ENCODE measurements around the gene ACAD10. TPM values are rescaled to one million over a fixed set of nuclear protein-coding genes. Genes with fewer than 3 reads are reported as not detected.

Gene ACAD10
- total and polyA plus RNA-seq, 3 donors from 2014 or later: 35.2 to 65.7 (median 58.2) TPM

DNA sequence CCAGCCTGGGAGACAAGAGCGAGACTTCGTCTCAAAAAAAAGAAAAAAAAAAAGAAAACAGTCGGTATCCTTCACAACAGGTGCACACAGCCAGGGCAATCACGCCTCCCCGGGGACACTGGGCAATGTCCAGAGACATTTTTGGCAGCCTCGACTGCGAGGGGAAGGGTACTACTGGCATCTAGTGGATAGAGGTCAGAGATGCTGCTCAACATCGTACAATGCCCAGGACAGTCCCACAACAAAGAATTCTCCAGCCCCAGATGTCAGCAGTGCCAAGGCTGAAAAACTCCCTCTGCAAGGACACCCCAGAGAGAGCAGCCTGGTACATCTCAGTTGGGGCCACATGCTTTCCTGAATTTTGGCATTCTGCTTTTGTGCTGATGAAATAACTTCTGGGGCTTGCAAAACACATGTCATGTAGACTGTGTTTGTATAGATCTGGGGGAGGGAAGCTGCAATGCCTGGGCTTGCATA is 102.4 kb downstream of the ACAD10 start:
- H3K4me3 ChIP-seq: no peak overlapping the region
- no peaks in the 10 kb centered on the region for H3K27me3 ChIP-seq
- H3K4me1 ChIP-seq: peaks cover 27% of the 10 kb centered on the region
- H3K27ac ChIP-seq: no peak overlapping the region
- DNase-seq: peak; percentile 58
- intact Hi-C loops (cut with DNase I; ENCODE audit: low total_unique reads): no loop called here
- TF ChIP-seq POLR2A (IDR thresholded peaks at IDR 0.05): no peak
- TF ChIP-seq, protein P1, sequence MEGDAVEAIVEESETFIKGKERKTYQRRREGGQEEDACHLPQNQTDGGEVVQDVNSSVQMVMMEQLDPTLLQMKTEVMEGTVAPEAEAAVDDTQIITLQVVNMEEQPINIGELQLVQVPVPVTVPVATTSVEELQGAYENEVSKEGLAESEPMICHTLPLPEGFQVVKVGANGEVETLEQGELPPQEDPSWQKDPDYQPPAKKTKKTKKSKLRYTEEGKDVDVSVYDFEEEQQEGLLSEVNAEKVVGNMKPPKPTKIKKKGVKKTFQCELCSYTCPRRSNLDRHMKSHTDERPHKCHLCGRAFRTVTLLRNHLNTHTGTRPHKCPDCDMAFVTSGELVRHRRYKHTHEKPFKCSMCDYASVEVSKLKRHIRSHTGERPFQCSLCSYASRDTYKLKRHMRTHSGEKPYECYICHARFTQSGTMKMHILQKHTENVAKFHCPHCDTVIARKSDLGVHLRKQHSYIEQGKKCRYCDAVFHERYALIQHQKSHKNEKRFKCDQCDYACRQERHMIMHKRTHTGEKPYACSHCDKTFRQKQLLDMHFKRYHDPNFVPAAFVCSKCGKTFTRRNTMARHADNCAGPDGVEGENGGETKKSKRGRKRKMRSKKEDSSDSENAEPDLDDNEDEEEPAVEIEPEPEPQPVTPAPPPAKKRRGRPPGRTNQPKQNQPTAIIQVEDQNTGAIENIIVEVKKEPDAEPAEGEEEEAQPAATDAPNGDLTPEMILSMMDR (IDR thresholded peaks at IDR 0.05): no peak
- no peaks in the 10 kb centered on the region for H3K9me3 ChIP-seq
- no peaks in the 10 kb centered on the region for H3K36me3 ChIP-seq (ENCODE audit: low read depth, missing control alignments)
- 48 to 61% methylated on average over 8 of the region's 8 CpGs for WGBS, 2 donors

DNA sequence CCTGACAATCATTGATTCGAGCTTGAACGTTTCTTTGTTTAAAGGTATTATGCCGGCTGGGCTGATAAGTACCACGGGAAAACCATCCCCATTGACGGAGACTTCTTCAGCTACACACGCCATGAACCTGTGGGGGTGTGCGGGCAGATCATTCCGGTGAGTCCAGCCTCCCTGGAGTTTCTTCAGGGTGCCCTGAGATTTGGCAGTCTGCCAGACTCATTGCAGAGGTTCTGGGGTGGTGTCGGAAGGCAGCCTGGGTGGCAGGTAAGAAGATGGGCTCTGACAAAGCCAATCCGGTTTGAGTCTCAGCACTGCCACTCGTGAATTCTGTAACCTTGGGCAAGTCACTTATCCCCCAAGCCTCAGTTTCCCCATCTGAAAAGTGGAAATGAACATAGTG is 103.9 kb downstream of the ACAD10 start:
- TF ChIP-seq, protein P1 (IDR thresholded peaks at IDR 0.05): no peak
- TF ChIP-seq POLR2A (IDR thresholded peaks at IDR 0.05): no peak
- 75 to 80% methylated on average over 10 to 11 of the region's 11 CpGs for WGBS, 2 donors
- Histone ChIP-seq H3K4me3 (no peak overlapping the region), H3K9me3 (no peaks in the 10 kb centered on the region), H3K4me1 (peaks cover 27% of the 10 kb centered on the region), H3K27me3 (no peaks in the 10 kb centered on the region), H3K36me3 (ENCODE audit: low read depth, missing control alignments) (no peaks in the 10 kb centered on the region), H3K27ac (no peak overlapping the region)
- intact Hi-C loops (cut with DNase I; ENCODE audit: low total_unique reads): no loop called here
- no peak for DNase-seq

DNA sequence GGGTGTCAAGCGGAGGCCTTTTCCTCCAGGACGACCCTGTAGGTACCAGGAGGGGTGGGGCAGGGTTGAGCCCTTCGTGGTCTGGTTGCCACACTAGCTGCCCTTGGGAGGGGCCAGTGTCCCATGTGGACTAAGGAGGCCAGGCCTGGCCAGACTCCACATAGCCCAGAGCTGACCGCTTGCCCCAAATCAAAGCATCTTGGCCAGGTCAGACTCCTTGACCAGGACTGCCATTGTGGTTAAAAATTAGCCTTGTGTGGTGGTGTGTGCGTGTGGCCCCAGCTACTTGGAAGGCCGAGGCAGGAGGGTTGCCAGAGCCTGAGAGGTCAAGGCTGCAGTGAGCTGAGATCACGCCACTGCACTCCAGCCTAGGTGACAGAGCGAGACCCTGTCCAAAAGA is 105.7 kb downstream of the ACAD10 start:
- TF ChIP-seq POLR2A (IDR thresholded peaks at IDR 0.05): no peak
- TF ChIP-seq, protein P1 (IDR thresholded peaks at IDR 0.05): no peak
- no peak for DNase-seq
- Histone ChIP-seq H3K27me3 (no peaks in the 10 kb centered on the region), H3K4me3 (no peak overlapping the region), H3K4me1 (peaks cover 27% of the 10 kb centered on the region), H3K27ac (peak overlapping the region; percentile 60 to 82), H3K36me3 (ENCODE audit: low read depth, missing control alignments) (no peaks in the 10 kb centered on the region), H3K9me3 (no peaks in the 10 kb centered on the region)
- intact Hi-C loops (cut with DNase I; ENCODE audit: low total_unique reads): no loop called here
- 55 to 59% methylated on average over 4 to 8 of the region's 8 CpGs for WGBS, 2 donors

DNA sequence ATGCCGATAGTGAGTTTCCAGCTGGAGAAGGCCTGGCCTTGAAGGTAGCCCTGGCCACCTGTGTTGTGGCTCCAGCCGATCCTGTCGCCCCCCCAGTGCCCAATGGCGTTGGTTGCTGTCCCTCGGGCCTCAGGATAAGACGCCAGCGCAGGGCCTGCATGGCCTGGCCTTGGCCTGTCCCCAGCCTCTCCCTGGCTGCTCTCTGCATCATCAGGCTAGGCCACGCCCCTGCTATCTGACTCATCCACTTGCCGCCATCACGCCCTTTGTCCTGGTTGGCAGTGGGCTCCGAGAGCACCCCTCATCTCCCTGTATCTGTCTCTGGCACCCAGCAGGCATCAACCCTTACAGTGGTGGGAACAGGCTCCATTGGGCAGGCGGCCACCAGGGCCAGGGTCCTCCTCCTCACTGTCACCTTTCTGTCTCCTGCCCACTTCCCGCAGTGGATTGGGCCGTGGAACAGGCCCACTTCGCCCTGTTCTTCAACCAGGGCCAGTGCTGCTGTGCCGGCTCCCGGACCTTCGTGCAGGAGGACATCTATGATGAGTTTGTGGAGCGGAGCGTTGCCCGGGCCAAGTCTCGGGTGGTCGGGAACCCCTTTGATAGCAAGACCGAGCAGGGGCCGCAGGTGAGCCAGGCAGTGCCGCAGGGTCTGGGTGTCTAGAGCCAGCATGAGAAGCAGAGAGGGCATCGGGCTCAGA is 106.5 kb downstream of the ACAD10 start:
- no peaks in the 10 kb centered on the region for H3K36me3 ChIP-seq (ENCODE audit: low read depth, missing control alignments)
- intact Hi-C loops (cut with DNase I; ENCODE audit: low total_unique reads): no loop called here
- H3K9me3 ChIP-seq: no peaks in the 10 kb centered on the region
- WGBS, 2 donors: 71 to 76% methylated on average over 23 to 26 of the region's 27 CpGs
- DNase-seq: peak; percentile 91
- TF ChIP-seq, protein P1 (IDR thresholded peaks at IDR 0.05): no peak
- no peak for TF ChIP-seq POLR2A (IDR thresholded peaks at IDR 0.05)
- peaks cover 27% of the 10 kb centered on the region for H3K4me1 ChIP-seq
- peak overlapping the region; percentile 60 to 82 for H3K27ac ChIP-seq
- no peaks in the 10 kb centered on the region for H3K27me3 ChIP-seq
- no peak overlapping the region for H3K4me3 ChIP-seq

DNA sequence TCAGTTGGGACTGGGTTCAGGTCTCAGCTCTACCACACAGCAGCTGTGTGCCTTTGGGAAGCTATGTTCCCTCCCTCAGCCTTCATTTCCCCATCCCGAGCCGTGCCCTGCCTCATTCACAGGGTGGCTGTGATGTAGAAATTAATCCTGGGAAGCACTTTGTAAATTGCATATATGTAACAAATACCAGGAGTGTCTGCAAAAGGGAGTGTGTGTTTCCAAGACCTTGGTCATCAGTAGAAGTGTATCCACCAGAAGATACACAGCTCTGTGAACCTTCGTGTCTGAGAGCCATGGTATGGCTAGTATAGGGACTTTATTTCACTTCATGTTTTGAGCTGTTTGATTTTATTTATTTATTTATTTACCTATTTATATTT is 107.0 kb downstream of the ACAD10 start:
- Histone ChIP-seq H3K27me3 (no peaks in the 10 kb centered on the region), H3K27ac (no peak overlapping the region), H3K4me3 (no peak overlapping the region), H3K9me3 (no peaks in the 10 kb centered on the region), H3K4me1 (peaks cover 27% of the 10 kb centered on the region), H3K36me3 (ENCODE audit: low read depth, missing control alignments) (no peaks in the 10 kb centered on the region)
- TF ChIP-seq, protein P1 (IDR thresholded peaks at IDR 0.05): no peak
- no peak for TF ChIP-seq POLR2A (IDR thresholded peaks at IDR 0.05)
- DNase-seq: no peak
- intact Hi-C loops (cut with DNase I; ENCODE audit: low total_unique reads): no loop called here
- 64 to 84% methylated on average over 3 of the region's 3 CpGs for WGBS, 2 donors

Data from testis (tissue), 3 donors.